ENCODE data around the gene WSCD2. TPM values are rescaled to one million over a fixed set of nuclear protein-coding genes. Genes with fewer than 3 reads are reported as not detected.

WSCD2 gene
- total RNA-seq, 2 experiments from 2014 or later = not detected

GRCh38 chr12:108150436-108150835 is 21.3 kb downstream of the WSCD2 start:
- intact Hi-C loops (cut with micrococcal nuclease; ENCODE audit: unreplicated experiment) = no loop called here
- CTCF ChIA-PET (ENCODE audit: unreplicated experiment) = no interaction called here
- no peaks in the 10 kb centered on the region for H3K9me2 ChIP-seq (ENCODE audit: insufficient read depth, low read length)
- no peaks in the 10 kb centered on the region for H3K4me1 ChIP-seq (ENCODE audit: insufficient read depth, low read length, poor library complexity, severe bottlenecking)
- no peak overlapping the region for H2AFZ ChIP-seq (ENCODE audit: low read length)
- no peak overlapping the region for H3K4me2 ChIP-seq (ENCODE audit: low read length)
- BruUV-seq (replicated peaks) = no TSS peak
- H3K79me2 ChIP-seq (ENCODE audit: insufficient read depth, low read depth, low read length) = no peaks in the 10 kb centered on the region
- no peaks in the 10 kb centered on the region for H3K9me3 ChIP-seq (ENCODE audit: low read length)
- no peak overlapping the region for H3K4me3 ChIP-seq (ENCODE audit: low read depth, low read length, poor library complexity, severe bottlenecking)
- TF ChIP-seq EZH2phosphoT487 (IDR thresholded peaks at IDR 0.05; ENCODE audit: borderline replicate concordance, low read depth, low read length) (no peak), CTCF (conservative IDR thresholded peaks at IDR 0.05; ENCODE audit: low read length) (no peak)
- DNase-seq (ENCODE audit: low spot score) = no peak
- H3K27ac ChIP-seq (ENCODE audit: low read depth, low read length, poor library complexity, severe bottlenecking) = no peak overlapping the region
- no peaks in the 10 kb centered on the region for H4K20me1 ChIP-seq (ENCODE audit: insufficient read depth, low read length)
- POLR2A ChIA-PET = interaction anchor here (0.6 kb wide), 1 partner anchor 993 kb away, joined by 3 read pairs; no protein-coding TSS in a partner anchor
- no peaks in the 10 kb centered on the region for H3K36me3 ChIP-seq (ENCODE audit: insufficient read depth, low read length)

- intact Hi-C loops (cut with micrococcal nuclease; ENCODE audit: unreplicated experiment) = no loop called here
- BruUV-seq (replicated peaks) = no TSS peak
- CTCF ChIA-PET (ENCODE audit: unreplicated experiment) = no interaction called here
Observed at GRCh38 chr12:108151533-108152169, 22.6 kb downstream of the WSCD2 start.

More at GRCh38 chr12:108151533-108152169, 22.6 kb downstream of the WSCD2 start:
- Histone ChIP-seq H2AFZ (ENCODE audit: low read length) (no peak overlapping the region), H3K36me3 (ENCODE audit: insufficient read depth, low read length) (no peaks in the 10 kb centered on the region), H3K4me1 (ENCODE audit: insufficient read depth, low read length, poor library complexity, severe bottlenecking) (no peaks in the 10 kb centered on the region), H3K27ac (ENCODE audit: low read depth, low read length, poor library complexity, severe bottlenecking) (no peak overlapping the region), H3K79me2 (ENCODE audit: insufficient read depth, low read depth, low read length) (no peaks in the 10 kb centered on the region), H4K20me1 (ENCODE audit: insufficient read depth, low read length) (no peaks in the 10 kb centered on the region), H3K4me3 (ENCODE audit: low read depth, low read length, poor library complexity, severe bottlenecking) (no peak overlapping the region), H3K4me2 (ENCODE audit: low read length) (no peak overlapping the region), H3K9me2 (ENCODE audit: insufficient read depth, low read length) (no peaks in the 10 kb centered on the region), H3K9me3 (ENCODE audit: low read length) (no peaks in the 10 kb centered on the region)
- POLR2A ChIA-PET = no interaction called here
- no peak for DNase-seq (ENCODE audit: low spot score)
- TF ChIP-seq EZH2phosphoT487 (IDR thresholded peaks at IDR 0.05; ENCODE audit: borderline replicate concordance, low read depth, low read length) (no peak), CTCF (conservative IDR thresholded peaks at IDR 0.05; ENCODE audit: low read length) (no peak)
